OCI-LY1 (cell line): ENCODE measurements around the gene SCAMP3.

Experiments used
- H2AFZ ChIP-seq: fragments of 200-600 bp; sonication (generic), shearing (Covaris generic); 2 replicates; pipeline ENCODE4 v1.6.0; 2014; ENCODE audit warnings: antibody characterized with exemption, mild to moderate bottlenecking, low read length
- H3F3A ChIP-seq: fragments of 200-600 bp; sonication (generic), shearing (Covaris generic); 2 replicates; pipeline ENCODE4 v1.6.0; 2014; ENCODE audit warnings: mild to moderate bottlenecking, antibody characterized with exemption, low read length, moderate library complexity; ENCODE audit not compliant: insufficient read depth
- H3K27ac ChIP-seq: fragments of 200-600 bp; sonication (generic); 2 replicates; pipeline ENCODE4 v1.5.1; 2014; ENCODE audit warnings: low read length, mixed run types, mild to moderate bottlenecking, low read depth; ENCODE audit not compliant: poor library complexity, severe bottlenecking
- H3K27me3 ChIP-seq: fragments of 200-600 bp; sonication (generic); 2 replicates; pipeline ENCODE4 v1.6.0; 2014; ENCODE audit warnings: antibody characterized with exemption, mild to moderate bottlenecking, low read length, moderate library complexity; ENCODE audit not compliant: insufficient read depth
- H3K36me3 ChIP-seq: fragments of 200-600 bp; sonication (generic); 2 replicates; pipeline ENCODE4 v1.6.1; 2014; ENCODE audit warnings: mild to moderate bottlenecking, antibody characterized with exemption, low read length, moderate library complexity, mixed read lengths; ENCODE audit not compliant: insufficient read depth
- H3K4me1 ChIP-seq: fragments of 200-600 bp; sonication (generic); 2 replicates; pipeline ENCODE4 v1.5.1; 2014; ENCODE audit warnings: mild to moderate bottlenecking, low read length, moderate library complexity; ENCODE audit not compliant: insufficient read depth, severe bottlenecking
- H3K4me2 ChIP-seq: fragments of 200-600 bp; sonication (generic), shearing (Covaris generic); 2 replicates; pipeline ENCODE4 v1.6.1; 2014; ENCODE audit warnings: low read length
- H3K4me3 ChIP-seq: fragments of 200-600 bp; sonication (generic); 2 replicates; pipeline ENCODE4 v1.5.1; 2014; ENCODE audit warnings: low read length, low read depth, mild to moderate bottlenecking, mixed read lengths; ENCODE audit not compliant: poor library complexity, severe bottlenecking
- H3K79me2 ChIP-seq: fragments of 200-600 bp; shearing (Covaris generic); 2 replicates; pipeline ENCODE4 v1.6.1; 2016; ENCODE audit warnings: mixed run types, low read length, mixed read lengths; ENCODE audit not compliant: insufficient read depth
- H3K9ac ChIP-seq: fragments of 200-600 bp; sonication (generic), shearing (Covaris generic); 2 replicates; pipeline ENCODE4 v1.6.1; 2014; ENCODE audit warnings: mild to moderate bottlenecking, low read length, mixed read lengths
- H3K9me2 ChIP-seq: fragments of 200-600 bp; sonication (generic), shearing (Covaris generic); 2 replicates; pipeline ENCODE4 v1.6.1; 2014; ENCODE audit warnings: low read depth, mild to moderate bottlenecking, low read length, mixed read lengths
- H3K9me3 ChIP-seq: fragments of 200-600 bp; shearing (Covaris generic); 2 replicates; pipeline ENCODE4 v1.6.1; 2014; ENCODE audit warnings: low read length, mixed read lengths
- H4K20me1 ChIP-seq: fragments of 200-600 bp; sonication (generic), shearing (Covaris generic); 2 replicates; pipeline ENCODE4 v1.6.0; 2016; ENCODE audit warnings: mild to moderate bottlenecking, low read length; ENCODE audit not compliant: insufficient read depth
- EZH2 ChIP-seq: fragments of 200-600 bp; sonication (generic), shearing (Covaris generic); IDR thresholded peaks from 2 replicates; pipeline ENCODE4 v1.8.0; 2017; ENCODE audit warnings: borderline replicate concordance, mixed run types, mild to moderate bottlenecking, antibody characterized with exemption, low read length, moderate library complexity, mixed read lengths
- TF ChIP-seq, protein P1 (sequence below): fragments of 200-600 bp; sonication (generic), shearing (Covaris generic); IDR thresholded peaks from 2 replicates; pipeline ENCODE4 v1.5.1; 2017; ENCODE audit warnings: mild to moderate bottlenecking, antibody characterized with exemption, low read length, moderate library complexity, mixed read lengths

The SCAMP3 gene

DNA sequence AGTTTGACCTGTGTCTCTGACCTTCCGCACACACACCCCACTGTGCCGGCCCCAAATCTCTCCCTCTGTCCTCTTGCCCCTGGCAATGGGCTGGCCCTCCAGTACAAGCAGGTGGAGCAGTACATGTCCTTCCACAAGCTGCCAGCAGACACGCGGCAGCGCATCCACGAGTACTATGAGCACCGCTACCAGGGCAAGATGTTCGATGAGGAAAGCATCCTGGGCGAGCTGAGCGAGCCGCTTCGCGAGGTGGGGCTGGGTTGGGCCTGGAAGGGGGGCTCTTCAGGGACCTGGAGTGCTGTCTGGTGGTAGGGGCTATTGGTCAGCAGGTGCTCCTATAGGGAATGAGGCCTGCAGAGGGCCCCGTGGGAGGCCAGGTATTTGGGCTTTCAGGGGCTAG lies 22.9 kb upstream of the SCAMP3 start:
- Histone ChIP-seq H2AFZ (no peak overlapping the region), H3K27ac (no peak overlapping the region), H3K36me3 (peaks cover 3% of the 10 kb centered on the region; the same call in 1 of the 2 replicates), H3K9me2 (no peaks in the 10 kb centered on the region), H3K4me1 (no peaks in the 10 kb centered on the region), H3K79me2 (no peaks in the 10 kb centered on the region), H3K4me2 (no peak overlapping the region), H3K27me3 (no peaks in the 10 kb centered on the region), H3K4me3 (no peak overlapping the region), H3K9ac (no peak overlapping the region), H3K9me3 (no peaks in the 10 kb centered on the region), H4K20me1 (no peaks in the 10 kb centered on the region), H3F3A (no peaks in the 10 kb centered on the region; the same call in 1 of the 2 replicates)
- TF ChIP-seq, protein P1, sequence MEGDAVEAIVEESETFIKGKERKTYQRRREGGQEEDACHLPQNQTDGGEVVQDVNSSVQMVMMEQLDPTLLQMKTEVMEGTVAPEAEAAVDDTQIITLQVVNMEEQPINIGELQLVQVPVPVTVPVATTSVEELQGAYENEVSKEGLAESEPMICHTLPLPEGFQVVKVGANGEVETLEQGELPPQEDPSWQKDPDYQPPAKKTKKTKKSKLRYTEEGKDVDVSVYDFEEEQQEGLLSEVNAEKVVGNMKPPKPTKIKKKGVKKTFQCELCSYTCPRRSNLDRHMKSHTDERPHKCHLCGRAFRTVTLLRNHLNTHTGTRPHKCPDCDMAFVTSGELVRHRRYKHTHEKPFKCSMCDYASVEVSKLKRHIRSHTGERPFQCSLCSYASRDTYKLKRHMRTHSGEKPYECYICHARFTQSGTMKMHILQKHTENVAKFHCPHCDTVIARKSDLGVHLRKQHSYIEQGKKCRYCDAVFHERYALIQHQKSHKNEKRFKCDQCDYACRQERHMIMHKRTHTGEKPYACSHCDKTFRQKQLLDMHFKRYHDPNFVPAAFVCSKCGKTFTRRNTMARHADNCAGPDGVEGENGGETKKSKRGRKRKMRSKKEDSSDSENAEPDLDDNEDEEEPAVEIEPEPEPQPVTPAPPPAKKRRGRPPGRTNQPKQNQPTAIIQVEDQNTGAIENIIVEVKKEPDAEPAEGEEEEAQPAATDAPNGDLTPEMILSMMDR, result no peak
- TF ChIP-seq EZH2, result no peak

DNA sequence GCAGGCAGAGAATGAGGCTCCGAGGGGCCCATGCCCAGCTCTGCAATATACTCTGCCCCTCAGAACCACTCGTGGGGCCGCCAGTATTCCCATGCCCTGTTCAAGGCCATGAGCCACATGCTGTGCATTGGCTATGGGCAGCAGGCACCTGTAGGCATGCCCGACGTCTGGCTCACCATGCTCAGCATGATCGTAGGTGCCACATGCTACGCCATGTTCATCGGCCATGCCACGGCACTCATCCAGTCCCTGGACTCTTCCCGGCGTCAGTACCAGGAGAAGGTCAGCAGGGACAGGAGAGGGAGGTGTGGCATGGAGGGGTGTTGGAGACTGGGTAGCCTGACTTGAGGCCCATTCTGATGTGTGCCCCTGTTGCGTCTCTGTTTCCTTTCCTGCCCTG lies 22.3 kb upstream of the SCAMP3 start:
- H3K4me2 ChIP-seq, result no peak overlapping the region
- no peaks in the 10 kb centered on the region for H3K4me1 ChIP-seq
- H3K36me3 ChIP-seq, result peaks cover 3% of the 10 kb centered on the region; the same call in 1 of the 2 replicates
- no peaks in the 10 kb centered on the region for H3K27me3 ChIP-seq
- no peaks in the 10 kb centered on the region for H3K9me3 ChIP-seq
- no peaks in the 10 kb centered on the region for H3K79me2 ChIP-seq
- H3F3A ChIP-seq, result no peaks in the 10 kb centered on the region; the same call in 1 of the 2 replicates
- no peak overlapping the region for H3K9ac ChIP-seq
- H3K9me2 ChIP-seq, result no peaks in the 10 kb centered on the region
- H3K27ac ChIP-seq, result no peak overlapping the region
- no peak for TF ChIP-seq EZH2
- TF ChIP-seq, protein P1, result no peak
- no peak overlapping the region for H2AFZ ChIP-seq
- H4K20me1 ChIP-seq, result no peaks in the 10 kb centered on the region
- no peak overlapping the region for H3K4me3 ChIP-seq

DNA sequence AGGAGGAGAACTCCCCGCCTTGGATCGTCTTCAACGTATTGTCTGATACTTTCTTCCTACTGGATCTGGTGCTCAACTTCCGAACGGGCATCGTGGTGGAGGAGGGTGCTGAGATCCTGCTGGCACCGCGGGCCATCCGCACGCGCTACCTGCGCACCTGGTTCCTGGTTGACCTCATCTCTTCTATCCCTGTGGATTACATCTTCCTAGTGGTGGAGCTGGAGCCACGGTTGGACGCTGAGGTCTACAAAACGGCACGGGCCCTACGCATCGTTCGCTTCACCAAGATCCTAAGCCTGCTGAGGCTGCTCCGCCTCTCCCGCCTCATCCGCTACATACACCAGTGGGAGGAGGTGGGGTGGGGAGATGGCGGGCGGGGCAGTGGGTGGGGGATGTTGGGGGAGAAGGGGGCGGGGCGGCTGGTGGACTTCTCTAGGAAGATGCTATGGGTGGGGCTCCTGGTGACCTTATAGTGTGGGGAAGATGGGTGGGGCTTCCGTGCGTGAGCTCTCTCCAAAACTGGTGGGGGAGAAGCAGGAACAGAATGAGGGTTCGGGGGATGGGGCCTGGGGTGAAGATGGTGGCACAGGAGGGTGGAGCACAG lies 20.4 kb upstream of the SCAMP3 start:
- H3K79me2 ChIP-seq, result no peaks in the 10 kb centered on the region
- no peaks in the 10 kb centered on the region for H4K20me1 ChIP-seq
- no peaks in the 10 kb centered on the region for H3K9me3 ChIP-seq
- no peaks in the 10 kb centered on the region for H3K9me2 ChIP-seq
- H3K4me2 ChIP-seq, result no peak overlapping the region
- H3K4me1 ChIP-seq, result peaks cover 14% of the 10 kb centered on the region
- H3K27me3 ChIP-seq, result no peaks in the 10 kb centered on the region
- H3F3A ChIP-seq, result no peaks in the 10 kb centered on the region; the same call in 1 of the 2 replicates
- H3K27ac ChIP-seq, result no peak overlapping the region
- H3K9ac ChIP-seq, result no peak overlapping the region
- TF ChIP-seq EZH2, result no peak
- TF ChIP-seq, protein P1, result no peak
- no peak overlapping the region for H3K4me3 ChIP-seq
- no peak overlapping the region for H2AFZ ChIP-seq
- peaks cover 3% of the 10 kb centered on the region; the same call in 1 of the 2 replicates for H3K36me3 ChIP-seq
